Natural killer cell (primary cell): Measurements from ENCODE around the gene CHCHD10. TPM values are rescaled to one million over a fixed set of nuclear protein-coding genes. Genes with fewer than 3 reads are reported as not detected.

ENCODE experiments used
- ATAC-seq, 3 donors: fragments of 150-1000 bp in 2 of 3; fragments of 200-7000 bp in 1 of 3; cut with Tn5 transposase; 1 replicate in 1 of 3; 2 replicates in 2 of 3; pipeline ENCODE4 v1.10.0; 2021; ENCODE audit warnings: mild to moderate bottlenecking in 2 of 3, moderate library complexity in 2 of 3
- DNase-seq, 2 donors: peaks; one replicate each; pipeline versions ENCODE4 v3.0.0 to v3.0.0-alpha.2; 2013 to 2021; ENCODE audit warnings: mixed read lengths in 1 of 2
- H3K27ac ChIP-seq: one replicate; pipeline ENCODE4 v1.5.1; 2013; ENCODE audit warnings: mild to moderate bottlenecking, low read length
- H3K27me3 ChIP-seq: one replicate; pipeline ENCODE4 v1.6.1; 2013; ENCODE audit warnings: low read length; ENCODE audit not compliant: control insufficient read depth, insufficient read depth
- H3K36me3 ChIP-seq: one replicate; pipeline ENCODE4 v1.6.1; 2013; ENCODE audit warnings: low read length; ENCODE audit not compliant: control insufficient read depth, insufficient read depth
- H3K4me1 ChIP-seq: one replicate; pipeline ENCODE4 v1.6.1; 2013; ENCODE audit warnings: low read length; ENCODE audit not compliant: control insufficient read depth, insufficient read depth
- H3K4me3 ChIP-seq: one replicate; pipeline ENCODE4 v1.5.1; 2013; ENCODE audit warnings: low read length
- H3K9me3 ChIP-seq: one replicate; pipeline ENCODE4 v1.6.1; 2013; ENCODE audit warnings: low read length; ENCODE audit not compliant: control insufficient read depth, insufficient read depth
- H3K27ac Mint-ChIP-seq, 2 donors: one replicate each; pipeline ENCODE4 v1.8.0; 2022; ENCODE audit warnings: mild to moderate bottlenecking in 2 of 2, mixed read lengths in 2 of 2, moderate library complexity in 1 of 2
- H3K27me3 Mint-ChIP-seq, 2 donors: one replicate each; pipeline ENCODE4 v1.8.0; 2022; ENCODE audit warnings: low read depth in 2 of 2, mixed read lengths in 2 of 2
- H3K36me3 Mint-ChIP-seq: one replicate; pipeline ENCODE4 v1.8.0; 2022; ENCODE audit warnings: mixed read lengths
- H3K4me1 Mint-ChIP-seq, 2 donors: one replicate each; pipeline ENCODE4 v1.8.0; 2022; ENCODE audit warnings: mixed read lengths in 2 of 2
- H3K4me3 Mint-ChIP-seq: one replicate; pipeline ENCODE4 v1.8.0; 2022; ENCODE audit warnings: mild to moderate bottlenecking, moderate library complexity, mixed read lengths
- H3K9me3 Mint-ChIP-seq, 2 donors: one replicate each; pipeline ENCODE4 v1.8.0; 2022; ENCODE audit warnings: mixed read lengths in 2 of 2
- WGBS: methylation state at CpG from one replicate; pipeline ENCODE4 v1.1.7; 2013; ENCODE audit warnings: missing lambda C conversion rate; ENCODE audit not compliant: insufficient coverage; 5-methylcytosine and 5-hydroxymethylcytosine counted together
- intact Hi-C: fragments of 100-400 bp; cut with micrococcal nuclease; formaldehyde crosslinking; loops from one replicate; pipeline ENCODE4 v1.14.2; 2022
- total RNA-seq, 4 donors: library from RNA; stranded (reverse); fragments of 120-200 nt in 1 of 4; gene quantifications; one replicate each; pipeline versions ENCODE4 v1.2.3 to v1.2.4, GENCODE V29; 2013 to 2022
- TF ChIP-seq, protein P1 (sequence below): fragments of 200-600 bp; IDR thresholded peaks from one replicate; pipeline ENCODE4 v1.8.0; 2022; ENCODE audit warnings: antibody characterized with exemption

CHCHD10 gene
- total RNA-seq, 3 donors from 2014 or later (not counting 1 experiment from before 2014, with no cell fraction given), result 9.3 to 22.5 (median 13.8) TPM

DNA sequence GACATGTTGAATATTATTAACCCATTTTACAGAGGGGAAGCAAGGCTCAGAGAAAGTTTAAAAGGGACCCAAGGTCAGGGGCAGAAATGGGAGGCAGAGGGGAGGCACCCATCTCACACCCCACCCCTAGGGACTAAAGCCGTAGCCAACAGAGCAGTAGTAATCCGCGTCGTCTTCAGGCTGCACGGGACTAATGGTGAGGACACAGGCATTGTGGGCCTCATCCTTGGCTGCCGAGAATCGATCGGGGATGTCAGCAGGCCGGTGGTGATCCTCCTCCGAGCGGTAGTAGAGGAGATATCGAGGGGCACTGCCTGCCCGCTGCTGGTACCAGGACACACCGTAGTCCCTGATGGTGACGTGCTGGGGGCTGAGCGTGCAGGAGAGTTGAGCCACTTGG is 15.0 kb downstream of the CHCHD10 start:
- intact Hi-C loops, result no loop called here
- peaks cover 14 to 19% of the 10 kb centered on the region in 2 donors for H3K4me1 Mint-ChIP-seq
- Histone ChIP-seq H3K4me3 (peak overlapping the region; percentile 36), H3K27me3 (no peaks in the 10 kb centered on the region), H3K27ac (peak overlapping the region; percentile 76), H3K4me1 (peaks cover 26% of the 10 kb centered on the region), H3K9me3 (no peaks in the 10 kb centered on the region), H3K36me3 (no peaks in the 10 kb centered on the region)
- TF ChIP-seq, protein P1, sequence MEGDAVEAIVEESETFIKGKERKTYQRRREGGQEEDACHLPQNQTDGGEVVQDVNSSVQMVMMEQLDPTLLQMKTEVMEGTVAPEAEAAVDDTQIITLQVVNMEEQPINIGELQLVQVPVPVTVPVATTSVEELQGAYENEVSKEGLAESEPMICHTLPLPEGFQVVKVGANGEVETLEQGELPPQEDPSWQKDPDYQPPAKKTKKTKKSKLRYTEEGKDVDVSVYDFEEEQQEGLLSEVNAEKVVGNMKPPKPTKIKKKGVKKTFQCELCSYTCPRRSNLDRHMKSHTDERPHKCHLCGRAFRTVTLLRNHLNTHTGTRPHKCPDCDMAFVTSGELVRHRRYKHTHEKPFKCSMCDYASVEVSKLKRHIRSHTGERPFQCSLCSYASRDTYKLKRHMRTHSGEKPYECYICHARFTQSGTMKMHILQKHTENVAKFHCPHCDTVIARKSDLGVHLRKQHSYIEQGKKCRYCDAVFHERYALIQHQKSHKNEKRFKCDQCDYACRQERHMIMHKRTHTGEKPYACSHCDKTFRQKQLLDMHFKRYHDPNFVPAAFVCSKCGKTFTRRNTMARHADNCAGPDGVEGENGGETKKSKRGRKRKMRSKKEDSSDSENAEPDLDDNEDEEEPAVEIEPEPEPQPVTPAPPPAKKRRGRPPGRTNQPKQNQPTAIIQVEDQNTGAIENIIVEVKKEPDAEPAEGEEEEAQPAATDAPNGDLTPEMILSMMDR, result no peak
- no peaks in the 10 kb centered on the region for H3K27me3 Mint-ChIP-seq
- WGBS, result 81% methylated on average over 16 of the region's 16 CpGs
- no peaks in the 10 kb centered on the region for H3K36me3 Mint-ChIP-seq
- peak overlapping the region; percentile 78 for H3K4me3 Mint-ChIP-seq
- H3K27ac Mint-ChIP-seq, result peak overlapping the region in 1 of 2 donors; percentile 91
- H3K9me3 Mint-ChIP-seq, result no peaks in the 10 kb centered on the region
- DNase-seq (no peak), ATAC-seq (no peak)

DNA sequence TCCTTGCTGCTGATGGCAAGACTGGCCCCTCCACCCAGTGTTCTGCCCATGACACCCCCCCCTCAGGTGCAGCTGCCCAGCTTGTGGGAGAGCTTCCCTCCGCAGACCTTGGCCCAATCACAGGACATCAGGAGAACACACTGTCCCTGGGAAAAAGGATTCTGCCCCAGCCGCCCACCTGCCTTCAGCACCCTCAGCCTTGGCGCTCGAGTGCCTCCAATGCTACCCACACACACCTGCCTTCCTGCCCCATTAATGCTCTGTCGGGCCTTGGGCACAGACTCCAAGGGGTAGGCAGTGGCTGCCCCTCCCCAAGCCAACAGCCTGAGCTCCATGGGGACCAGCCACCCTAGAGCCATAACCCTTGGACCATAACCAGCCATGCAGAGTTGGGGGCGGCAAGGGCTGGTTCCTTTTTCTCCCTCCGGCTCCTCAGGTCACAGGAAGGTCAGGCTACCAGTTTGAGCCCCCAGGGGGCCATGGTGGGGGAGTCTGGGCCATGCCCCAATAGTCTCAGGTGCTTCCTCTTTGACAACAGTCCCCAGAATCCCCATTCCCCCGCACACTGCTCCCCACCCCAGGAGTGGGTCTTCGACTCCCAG is 15.6 kb downstream of the CHCHD10 start:
- ATAC-seq (no peak), DNase-seq (no peak)
- Mint-ChIP-seq H3K27ac (peak overlapping the region; percentile 23 to 91), H3K27me3 (no peaks in the 10 kb centered on the region), H3K9me3 (no peaks in the 10 kb centered on the region), H3K4me1 (peaks cover 14 to 19% of the 10 kb centered on the region in 2 donors), H3K4me3 (peak overlapping the region; percentile 78), H3K36me3 (no peaks in the 10 kb centered on the region)
- Histone ChIP-seq H3K27me3 (no peaks in the 10 kb centered on the region), H3K4me1 (peaks cover 26% of the 10 kb centered on the region), H3K4me3 (peak overlapping the region; percentile 58), H3K9me3 (no peaks in the 10 kb centered on the region), H3K27ac (peak overlapping the region; percentile 76), H3K36me3 (no peaks in the 10 kb centered on the region)
- intact Hi-C loops, result no loop called here
- TF ChIP-seq, protein P1, result no peak
- WGBS, result 55% methylated on average over 9 of the region's 9 CpGs

DNA sequence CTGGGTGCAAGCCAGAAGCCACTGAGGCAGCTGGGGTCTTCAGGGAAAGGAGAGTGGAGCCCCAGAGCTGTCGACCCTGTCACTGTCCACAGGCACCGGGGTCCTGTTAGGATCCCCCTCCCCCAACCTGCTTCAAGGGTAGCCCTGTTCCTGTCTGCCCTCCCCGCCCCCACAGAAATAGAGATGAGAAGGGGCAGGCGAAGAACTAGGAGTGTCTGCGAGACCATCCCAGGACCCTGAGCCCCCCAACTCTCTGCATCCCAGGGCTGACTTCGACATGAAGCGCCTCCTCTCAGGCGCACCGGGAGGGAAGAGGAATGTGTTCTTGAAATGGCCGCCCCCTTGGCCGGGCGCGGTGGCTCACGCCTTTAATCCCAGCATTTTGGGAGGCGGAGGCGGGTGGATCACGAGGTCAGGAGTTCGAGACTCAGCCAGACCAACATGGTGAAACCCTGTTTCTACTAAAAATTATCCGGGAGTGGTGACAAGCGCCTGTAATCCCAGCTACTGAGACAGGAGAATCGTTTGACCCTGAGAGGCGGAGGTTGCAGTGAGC is 16.3 kb downstream of the CHCHD10 start:
- H3K27ac ChIP-seq, result peak overlapping the region; percentile 75
- no peaks in the 10 kb centered on the region for H3K36me3 Mint-ChIP-seq
- ATAC-seq, result peak in 2 of 3 donors; percentile 9 to 11
- intact Hi-C loops, result no loop called here
- WGBS, result 36% methylated on average over 20 of the region's 22 CpGs
- no peak for DNase-seq
- no peaks in the 10 kb centered on the region for H3K27me3 Mint-ChIP-seq
- H3K9me3 Mint-ChIP-seq, result no peaks in the 10 kb centered on the region
- H3K4me3 ChIP-seq, result peak overlapping the region; percentile 58
- peaks cover 18 to 23% of the 10 kb centered on the region in 2 donors for H3K4me1 Mint-ChIP-seq
- H3K36me3 ChIP-seq, result no peaks in the 10 kb centered on the region
- no peaks in the 10 kb centered on the region for H3K9me3 ChIP-seq
- peak overlapping the region; percentile 89 for H3K4me3 Mint-ChIP-seq
- H3K27ac Mint-ChIP-seq, result peak overlapping the region; percentile 82 to 91
- H3K27me3 ChIP-seq, result no peaks in the 10 kb centered on the region
- peaks cover 26% of the 10 kb centered on the region for H3K4me1 ChIP-seq
- TF ChIP-seq, protein P1, result no peak
